Hepatocyte (in vitro differentiated cells): ENCODE data around the gene IFI6. TPM values are rescaled to one million over a fixed set of nuclear protein-coding genes. Genes with fewer than 3 reads are reported as not detected.

ENCODE experiments used
- DNase-seq: peaks from one replicate; pipeline ENCODE4 v3.0.0-alpha.2; 2016; ENCODE audit warnings: low spot score
- H2AFZ ChIP-seq: fragments of 200-600 bp; sonication (generic); 2 replicates; pipeline ENCODE4 v1.6.0; 2016; ENCODE audit warnings: antibody characterized with exemption, mild to moderate bottlenecking
- H3K27ac ChIP-seq: fragments of 200-600 bp; sonication (generic); 2 replicates; pipeline ENCODE4 v1.5.1; 2016; ENCODE audit warnings: mild to moderate bottlenecking
- H3K27me3 ChIP-seq: fragments of 200-600 bp; sonication (generic); 2 replicates; pipeline ENCODE4 v1.6.1; 2016
- H3K36me3 ChIP-seq: fragments of 200-600 bp; sonication (generic); replicated peaks from 2 replicates; pipeline ENCODE4 v1.5.1; 2016; ENCODE audit warnings: low read depth; ENCODE audit not compliant: insufficient read depth
- H3K4me1 ChIP-seq: fragments of 200-600 bp; sonication (generic); 2 replicates; pipeline ENCODE4 v1.5.1; 2016; ENCODE audit warnings: mild to moderate bottlenecking, moderate library complexity; ENCODE audit not compliant: insufficient read depth
- H3K4me2 ChIP-seq: fragments of 200-600 bp; sonication (generic); 2 replicates; pipeline ENCODE4 v1.6.0; 2016
- H3K4me3 ChIP-seq: fragments of 200-600 bp; sonication (generic); 2 replicates; pipeline ENCODE4 v1.5.1; 2016; ENCODE audit warnings: mild to moderate bottlenecking
- H3K79me2 ChIP-seq: fragments of 200-600 bp; sonication (generic); 2 replicates; pipeline ENCODE4 v1.6.0; 2017; ENCODE audit warnings: mild to moderate bottlenecking
- H3K9me2 ChIP-seq: fragments of 200-600 bp; sonication (generic); replicated peaks from 2 replicates; pipeline ENCODE4 v1.6.0; 2017; ENCODE audit warnings: mild to moderate bottlenecking; ENCODE audit not compliant: insufficient read depth
- H3K9me3 ChIP-seq: fragments of 200-600 bp; sonication (generic); 2 replicates; pipeline ENCODE4 v1.5.1; 2016; ENCODE audit warnings: low read depth, mild to moderate bottlenecking
- H4K20me1 ChIP-seq: fragments of 200-600 bp; sonication (generic); 2 replicates; pipeline ENCODE4 v1.6.0; 2016; ENCODE audit warnings: mild to moderate bottlenecking; ENCODE audit not compliant: insufficient read depth, poor library complexity, severe bottlenecking
- EZH2 ChIP-seq: fragments of 200-600 bp; sonication (generic); IDR thresholded peaks from 2 replicates; pipeline ENCODE4 v1.6.1; 2016; ENCODE audit warnings: antibody characterized with exemption, mild to moderate bottlenecking, borderline replicate concordance
- EZH2phosphoT487 ChIP-seq: fragments of 200-600 bp; sonication (generic); IDR thresholded peaks from one replicate; pipeline ENCODE4 v1.6.1; 2018; ENCODE audit warnings: antibody characterized with exemption, mild to moderate bottlenecking, low read depth, moderate library complexity; ENCODE audit not compliant: unreplicated experiment, severe bottlenecking
- WGBS: methylation state at CpG from one replicate; pipeline ENCODE4 v1.1.6; 2016; ENCODE audit warnings: low lambda C conversion rate; ENCODE audit errors: missing lambda C conversion rate; 5-methylcytosine and 5-hydroxymethylcytosine counted together
- polyA plus RNA-seq: library from polyadenylated mRNA; unstranded; fragments of >200 nt; fragmentation: Nextera tagmentation; extraction: Ambion mirVana; gene quantifications from 2 replicates; pipeline ENCODE4 v1.2.1, GENCODE V29; 2016
- total RNA-seq: library from RNA; depleted of rRNA; stranded (reverse); fragments of >200 nt; gene quantifications from 2 replicates; pipeline ENCODE4 v1.2.3, GENCODE V29; 2014
- TF ChIP-seq, protein P1 (sequence below): fragments of 200-600 bp; sonication (generic); IDR thresholded peaks from 2 replicates; pipeline ENCODE4 v1.5.1; 2016; ENCODE audit warnings: antibody characterized with exemption, mild to moderate bottlenecking; ENCODE audit not compliant: poor library complexity

IFI6 gene
- total and polyA plus RNA-seq, 2 experiments from 2014 or later, result 114 to 194 TPM

- Histone ChIP-seq H3K4me1 (no peaks in the 10 kb centered on the region), H3K4me2 (no peak overlapping the region), H2AFZ (no peak overlapping the region), H3K27ac (no peak overlapping the region), H3K4me3 (no peak overlapping the region), H3K9me3 (no peaks in the 10 kb centered on the region), H4K20me1 (no peaks in the 10 kb centered on the region), H3K79me2 (no peaks in the 10 kb centered on the region), H3K36me3 (no peaks in the 10 kb centered on the region), H3K27me3 (no peaks in the 10 kb centered on the region), H3K9me2 (no peaks in the 10 kb centered on the region)
- DNase-seq, result no peak
- 80% methylated on average over 4 of the region's 4 CpGs for WGBS
- TF ChIP-seq, protein P1, sequence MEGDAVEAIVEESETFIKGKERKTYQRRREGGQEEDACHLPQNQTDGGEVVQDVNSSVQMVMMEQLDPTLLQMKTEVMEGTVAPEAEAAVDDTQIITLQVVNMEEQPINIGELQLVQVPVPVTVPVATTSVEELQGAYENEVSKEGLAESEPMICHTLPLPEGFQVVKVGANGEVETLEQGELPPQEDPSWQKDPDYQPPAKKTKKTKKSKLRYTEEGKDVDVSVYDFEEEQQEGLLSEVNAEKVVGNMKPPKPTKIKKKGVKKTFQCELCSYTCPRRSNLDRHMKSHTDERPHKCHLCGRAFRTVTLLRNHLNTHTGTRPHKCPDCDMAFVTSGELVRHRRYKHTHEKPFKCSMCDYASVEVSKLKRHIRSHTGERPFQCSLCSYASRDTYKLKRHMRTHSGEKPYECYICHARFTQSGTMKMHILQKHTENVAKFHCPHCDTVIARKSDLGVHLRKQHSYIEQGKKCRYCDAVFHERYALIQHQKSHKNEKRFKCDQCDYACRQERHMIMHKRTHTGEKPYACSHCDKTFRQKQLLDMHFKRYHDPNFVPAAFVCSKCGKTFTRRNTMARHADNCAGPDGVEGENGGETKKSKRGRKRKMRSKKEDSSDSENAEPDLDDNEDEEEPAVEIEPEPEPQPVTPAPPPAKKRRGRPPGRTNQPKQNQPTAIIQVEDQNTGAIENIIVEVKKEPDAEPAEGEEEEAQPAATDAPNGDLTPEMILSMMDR, result no peak
- TF ChIP-seq EZH2 (no peak), EZH2phosphoT487 (no peak)
These were observed 17.6 kb upstream of the IFI6 start for GRCh38 chr1:27689423-27690173.

DNA sequence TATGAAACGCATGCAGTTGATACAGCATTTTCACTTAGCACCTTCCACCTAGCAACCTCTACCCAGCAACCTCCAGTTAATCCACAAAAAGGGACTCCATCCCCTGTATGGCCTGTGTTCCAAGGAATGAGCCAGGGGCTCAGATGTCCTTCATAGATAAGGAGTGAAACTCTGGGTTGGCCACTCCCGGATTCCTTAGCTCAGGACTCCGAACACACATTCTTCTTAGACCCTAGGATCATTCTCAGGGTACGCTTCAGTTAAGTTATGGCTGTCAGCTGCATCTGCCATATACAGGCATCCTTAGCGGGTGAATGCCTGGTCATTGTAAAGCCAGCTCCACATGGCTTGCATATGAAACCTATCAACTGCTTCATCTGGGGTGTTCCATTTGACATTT is 15.9 kb upstream of the IFI6 start:
- no peaks in the 10 kb centered on the region for H4K20me1 ChIP-seq
- no peak for TF ChIP-seq EZH2phosphoT487
- no peaks in the 10 kb centered on the region for H3K36me3 ChIP-seq
- H3K9me3 ChIP-seq, result no peaks in the 10 kb centered on the region
- WGBS, result 73% methylated on average over 5 of the region's 5 CpGs
- H3K79me2 ChIP-seq, result no peaks in the 10 kb centered on the region
- H3K27me3 ChIP-seq, result no peaks in the 10 kb centered on the region
- H3K4me3 ChIP-seq, result no peak overlapping the region
- H3K9me2 ChIP-seq, result no peaks in the 10 kb centered on the region
- H3K27ac ChIP-seq, result no peak overlapping the region
- no peaks in the 10 kb centered on the region for H3K4me1 ChIP-seq
- H2AFZ ChIP-seq, result no peak overlapping the region
- H3K4me2 ChIP-seq, result no peak overlapping the region
- DNase-seq, result no peak

- Histone ChIP-seq H4K20me1 (no peaks in the 10 kb centered on the region), H3K9me2 (no peaks in the 10 kb centered on the region), H3K27ac (no peak overlapping the region), H3K4me1 (no peaks in the 10 kb centered on the region), H3K27me3 (no peaks in the 10 kb centered on the region), H3K79me2 (no peaks in the 10 kb centered on the region), H3K9me3 (peaks cover 1% of the 10 kb centered on the region), H3K36me3 (no peaks in the 10 kb centered on the region), H2AFZ (no peak overlapping the region), H3K4me2 (no peak overlapping the region), H3K4me3 (no peak overlapping the region)
- 71% methylated on average over 21 of the region's 21 CpGs for WGBS
- TF ChIP-seq EZH2phosphoT487, result no peak
- no peak for TF ChIP-seq EZH2
- TF ChIP-seq, protein P1, result no peak
- peak; percentile 65 for DNase-seq
These were observed 14.4 kb upstream of the IFI6 start for GRCh38 chr1:27686223-27686990.

- TF ChIP-seq EZH2, result no peak
- TF ChIP-seq, protein P1, result no peak
- no peak for TF ChIP-seq EZH2phosphoT487
- 77% methylated on average over 2 of the region's 2 CpGs for WGBS
These were observed 12.2 kb upstream of the IFI6 start for GRCh38 chr1:27684176-27684575.

More at GRCh38 chr1:27684176-27684575, 12.2 kb upstream of the IFI6 start:
- Histone ChIP-seq H3K4me1 (no peaks in the 10 kb centered on the region), H3K27me3 (no peaks in the 10 kb centered on the region), H3K79me2 (no peaks in the 10 kb centered on the region), H4K20me1 (no peaks in the 10 kb centered on the region), H3K9me3 (peaks cover 7% of the 10 kb centered on the region), H3K4me2 (no peak overlapping the region), H3K9me2 (no peaks in the 10 kb centered on the region), H3K4me3 (no peak overlapping the region), H3K27ac (no peak overlapping the region), H2AFZ (no peak overlapping the region), H3K36me3 (no peaks in the 10 kb centered on the region)
- DNase-seq, result no peak
